Astrocyte of the cerebellum (primary cell): ENCODE measurements around the gene RTN4R.

Source experiments
- DNase-seq: peaks from one replicate; pipeline ENCODE4 v3.0.0-alpha.2; 2011; ENCODE audit warnings: low read depth
- H3K4me3 ChIP-seq: 2 replicates; pipeline ENCODE4 v1.5.1; 2011; ENCODE audit warnings: mild to moderate bottlenecking, low read depth, low read length, moderate library complexity
- in situ Hi-C: cut with HindIII; loops from 2 replicates; pipeline ENCODE4 v1.10.0; 2017; ENCODE audit warnings: low sequenced_read_pairs
- TF ChIP-seq, protein P1 (sequence below): IDR thresholded peaks from 2 replicates; pipeline ENCODE4 v1.5.1; 2012; ENCODE audit warnings: low read length, low read depth, moderate library complexity, mild to moderate bottlenecking; ENCODE audit errors: missing control alignments

Gene RTN4R

DNA sequence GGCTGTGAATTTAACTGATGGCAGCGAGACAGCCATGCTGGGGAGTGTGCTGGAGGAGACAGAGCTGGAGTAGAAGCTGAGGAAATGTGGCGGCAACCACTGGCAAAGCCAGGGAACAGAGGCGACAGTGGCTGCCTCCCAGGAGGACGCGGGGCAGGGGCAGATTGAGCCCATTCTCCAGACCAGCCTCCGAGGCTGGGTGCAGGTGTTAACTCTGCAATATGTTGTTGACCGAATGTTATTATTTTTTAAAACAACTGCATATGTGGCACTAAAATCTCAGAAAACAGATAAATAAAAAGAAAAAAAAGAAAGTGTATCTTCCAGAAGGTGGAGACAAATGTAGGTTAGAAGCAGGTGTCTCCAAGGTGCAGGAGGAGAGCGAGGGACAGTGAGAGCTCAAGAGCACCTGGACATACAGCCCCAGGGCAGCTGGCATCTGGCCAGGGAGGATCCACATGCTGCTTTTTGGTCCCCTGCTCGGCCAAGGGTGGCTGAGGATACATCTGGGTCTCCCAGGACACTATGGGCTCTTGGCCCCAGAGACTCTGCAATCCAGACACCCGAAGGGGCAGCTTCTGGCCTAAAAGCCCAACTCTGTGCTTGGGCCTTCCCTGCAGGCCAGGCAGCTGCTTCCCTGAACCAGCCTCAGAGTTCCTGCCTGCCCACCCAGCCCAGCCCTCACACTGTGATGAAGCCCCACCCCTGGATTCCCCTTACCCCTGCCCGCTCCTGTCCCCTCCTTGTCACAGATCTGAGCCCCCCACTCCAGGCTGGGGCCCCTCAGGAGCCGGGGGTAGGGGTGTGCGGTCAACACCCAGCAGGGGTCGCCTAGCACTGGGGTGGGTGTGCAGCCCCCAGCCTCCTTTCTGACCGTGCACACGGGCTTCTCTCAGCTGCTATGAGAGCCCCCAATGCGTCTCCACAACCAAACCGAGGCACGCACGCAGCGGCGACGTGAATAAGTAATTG is 12.9 kb downstream of the RTN4R start:
- no peak for DNase-seq
- in situ Hi-C loops, result loop anchor here (5.0 kb wide), 1 partner anchor 83 kb away; no protein-coding TSS in a partner anchor
- TF ChIP-seq, protein P1, sequence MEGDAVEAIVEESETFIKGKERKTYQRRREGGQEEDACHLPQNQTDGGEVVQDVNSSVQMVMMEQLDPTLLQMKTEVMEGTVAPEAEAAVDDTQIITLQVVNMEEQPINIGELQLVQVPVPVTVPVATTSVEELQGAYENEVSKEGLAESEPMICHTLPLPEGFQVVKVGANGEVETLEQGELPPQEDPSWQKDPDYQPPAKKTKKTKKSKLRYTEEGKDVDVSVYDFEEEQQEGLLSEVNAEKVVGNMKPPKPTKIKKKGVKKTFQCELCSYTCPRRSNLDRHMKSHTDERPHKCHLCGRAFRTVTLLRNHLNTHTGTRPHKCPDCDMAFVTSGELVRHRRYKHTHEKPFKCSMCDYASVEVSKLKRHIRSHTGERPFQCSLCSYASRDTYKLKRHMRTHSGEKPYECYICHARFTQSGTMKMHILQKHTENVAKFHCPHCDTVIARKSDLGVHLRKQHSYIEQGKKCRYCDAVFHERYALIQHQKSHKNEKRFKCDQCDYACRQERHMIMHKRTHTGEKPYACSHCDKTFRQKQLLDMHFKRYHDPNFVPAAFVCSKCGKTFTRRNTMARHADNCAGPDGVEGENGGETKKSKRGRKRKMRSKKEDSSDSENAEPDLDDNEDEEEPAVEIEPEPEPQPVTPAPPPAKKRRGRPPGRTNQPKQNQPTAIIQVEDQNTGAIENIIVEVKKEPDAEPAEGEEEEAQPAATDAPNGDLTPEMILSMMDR, result no peak
- H3K4me3 ChIP-seq, result no peak overlapping the region

DNA sequence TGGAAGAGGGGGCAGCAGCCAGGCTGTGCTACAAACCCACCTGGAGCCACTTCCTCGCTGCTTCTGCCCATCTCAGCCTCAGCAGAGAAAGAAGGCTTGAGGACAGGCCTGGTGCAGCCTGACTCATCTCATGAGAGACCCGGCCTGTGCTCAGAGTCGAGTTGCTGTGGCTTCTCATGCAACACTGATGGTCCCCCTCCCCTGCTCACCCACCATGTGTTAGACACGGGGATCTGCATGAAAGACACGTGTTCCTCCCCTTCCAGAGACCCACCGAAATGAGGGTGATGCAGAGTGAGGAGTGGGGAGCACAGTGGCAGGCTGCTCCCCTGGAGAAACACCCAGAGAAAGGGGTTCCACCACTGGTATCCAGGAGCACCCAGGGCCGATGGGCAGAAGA is 15.0 kb downstream of the RTN4R start:
- no peak for DNase-seq
- no peak overlapping the region for H3K4me3 ChIP-seq
- in situ Hi-C loops, result no loop called here
- TF ChIP-seq, protein P1, result no peak

DNA sequence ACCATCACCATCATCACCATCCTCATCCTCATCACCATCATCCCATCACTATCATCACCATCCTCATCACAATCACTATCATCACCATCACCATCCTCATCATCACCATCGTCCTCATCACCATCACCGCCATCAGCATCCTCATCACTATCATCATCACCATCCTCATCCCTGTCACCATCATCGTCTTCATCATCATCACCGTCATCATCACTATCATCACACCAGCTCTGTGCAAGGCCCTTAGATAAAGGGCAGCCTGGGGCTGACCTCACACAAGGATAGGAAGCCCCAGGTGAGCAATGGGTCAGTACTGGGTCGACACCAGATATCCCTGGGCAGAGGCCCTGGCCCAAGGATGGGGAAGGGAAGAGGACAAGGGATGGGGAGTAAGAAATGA is 16.1 kb downstream of the RTN4R start:
- in situ Hi-C loops, result no loop called here
- H3K4me3 ChIP-seq, result no peak overlapping the region
- TF ChIP-seq, protein P1, result no peak
- DNase-seq, result no peak

DNA sequence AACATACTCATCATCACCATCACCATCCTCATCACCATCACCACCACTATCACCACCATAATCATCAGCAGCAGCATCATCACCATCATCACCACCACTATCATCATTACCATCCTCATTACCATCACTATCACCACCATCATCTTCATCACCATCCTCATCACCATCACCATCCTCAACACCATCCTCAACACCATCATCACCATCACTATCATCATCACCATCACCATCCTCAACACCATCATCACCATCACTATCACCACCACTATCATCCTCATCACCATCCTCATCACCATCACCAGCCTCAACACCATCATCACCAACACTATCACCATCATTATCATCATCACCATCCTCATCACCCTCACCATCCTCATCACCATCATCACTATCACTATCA is 16.6 kb downstream of the RTN4R start:
- in situ Hi-C loops, result no loop called here
- TF ChIP-seq, protein P1, result no peak
- H3K4me3 ChIP-seq, result no peak overlapping the region
- DNase-seq, result no peak

DNA sequence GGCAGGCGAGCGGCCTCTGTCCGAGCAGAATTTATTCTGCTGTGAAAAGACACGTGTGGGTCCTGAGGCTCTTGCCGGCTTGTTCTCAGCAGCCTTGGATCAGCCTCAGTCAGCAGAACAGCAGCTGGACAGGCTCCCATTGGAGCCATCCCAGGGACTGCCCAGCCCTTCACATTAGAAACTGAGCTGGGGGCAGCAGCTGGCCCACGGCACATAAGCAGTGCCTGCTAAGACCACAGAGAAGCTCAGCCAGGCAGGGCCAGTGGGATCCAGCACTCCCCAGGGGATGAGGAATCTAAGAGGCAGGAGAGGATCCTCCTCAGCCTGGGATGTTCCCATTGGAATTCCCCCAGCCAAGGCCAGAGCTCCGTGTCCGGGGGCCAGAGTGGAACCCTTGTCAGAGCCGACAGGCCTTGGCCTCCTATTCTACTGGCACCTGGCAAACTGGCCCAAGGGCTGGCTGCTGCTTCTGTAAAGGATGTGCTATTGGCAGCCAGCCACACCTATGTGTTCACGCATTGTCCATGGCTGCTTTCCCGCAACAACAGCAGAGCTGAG is 18.2 kb downstream of the RTN4R start:
- no peak overlapping the region for H3K4me3 ChIP-seq
- peak; percentile 19 for DNase-seq
- in situ Hi-C loops, result no loop called here
- TF ChIP-seq, protein P1, result no peak

DNA sequence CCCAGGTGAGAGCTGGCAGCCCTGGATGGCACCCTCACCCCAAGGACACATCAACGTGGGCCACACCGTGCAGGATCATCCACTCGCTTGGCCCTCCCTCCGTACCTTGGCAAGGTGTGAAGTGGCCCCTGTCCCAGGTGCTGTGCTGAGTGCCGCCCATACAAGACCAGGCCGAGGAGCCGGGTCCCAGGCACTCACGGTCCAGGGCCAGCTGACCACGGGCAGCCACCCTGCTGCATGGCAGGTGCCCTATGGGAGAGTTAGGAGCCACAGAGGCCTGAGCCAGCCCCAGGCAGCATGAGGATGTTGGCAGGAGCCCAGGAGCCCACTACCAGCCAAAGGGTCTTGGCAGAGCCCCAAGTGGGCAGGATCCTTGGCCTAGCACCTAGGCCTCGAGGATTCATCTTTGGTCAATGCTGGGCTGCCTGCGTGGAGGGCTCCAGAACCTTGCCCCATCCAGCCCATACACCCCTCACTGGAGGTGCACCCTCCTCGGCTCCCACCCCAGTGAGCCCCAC is 19.6 kb downstream of the RTN4R start:
- in situ Hi-C loops, result no loop called here
- H3K4me3 ChIP-seq, result no peak overlapping the region
- DNase-seq, result no peak
- TF ChIP-seq, protein P1, result no peak
